Cardiac ventricle fibroblast (primary cell): ENCODE data around the gene PCDHA8. TPM values are rescaled to one million over a fixed set of nuclear protein-coding genes. Genes with fewer than 3 reads are reported as not detected.

Source experiments
- total RNA-seq: library from RNA; depleted of rRNA; stranded (reverse); fragments of >200 nt; gene quantifications from 2 replicates; pipeline ENCODE4 v1.2.3, GENCODE V29; 2015

PCDHA8 gene
- total RNA-seq, 1 donor from 2014 or later, result not detected

Other genes starting within 250 kb of the PCDHA8 start
- 0.15 and 1.3 TPM in 2 replicates for gene CD14, start 208.0 kb upstream of the PCDHA8 start, total RNA-seq
- gene TMCO6, start 201.7 kb upstream of the PCDHA8 start, total RNA-seq, result 26.7 and 72.8 TPM in 2 replicates
- gene NDUFA2, start 193.6 kb upstream of the PCDHA8 start, total RNA-seq, result 47.4 and 58.0 TPM in 2 replicates
- gene IK, start 193.4 kb upstream of the PCDHA8 start, total RNA-seq, result 62.4 and 66.5 TPM in 2 replicates
- 15.8 and 18.2 TPM in 2 replicates for gene WDR55, start 176.3 kb upstream of the PCDHA8 start, total RNA-seq
- gene DND1, start 167.6 kb upstream of the PCDHA8 start, total RNA-seq, result not detected in 2 replicates
- 43.6 and 55.7 TPM in 2 replicates for gene HARS1, start 149.8 kb upstream of the PCDHA8 start, total RNA-seq
- gene HARS2, start 149.7 kb upstream of the PCDHA8 start, total RNA-seq, result 20.3 and 21.3 TPM in 2 replicates
- 18.2 and 25.1 TPM in 2 replicates for gene ZMAT2, start 140.7 kb upstream of the PCDHA8 start, total RNA-seq
- 0.05 TPM in 1 of 2 replicates, not detected in the other for gene PCDHA1, start 55.0 kb upstream of the PCDHA8 start, total RNA-seq
- gene PCDHA2, start 46.3 kb upstream of the PCDHA8 start, total RNA-seq, result not detected in 2 replicates
- 0.10 and 0.25 TPM in 2 replicates for gene PCDHA3, start 40.1 kb upstream of the PCDHA8 start, total RNA-seq
- 0.24 and 0.31 TPM in 2 replicates for gene PCDHA4, start 34.1 kb upstream of the PCDHA8 start, total RNA-seq
- gene PCDHA5, start 19.6 kb upstream of the PCDHA8 start, total RNA-seq, result not detected in 2 replicates
- gene PCDHA6, start 13.2 kb upstream of the PCDHA8 start, total RNA-seq, result 0.37 and 0.64 TPM in 2 replicates
- 0.15 and 0.56 TPM in 2 replicates for gene PCDHA7, start 6.9 kb upstream of the PCDHA8 start, total RNA-seq
- 0.05 TPM in 1 of 2 replicates, not detected in the other for gene PCDHA9, start 7.2 kb downstream of the PCDHA8 start, total RNA-seq
- gene PCDHA10, start 14.7 kb downstream of the PCDHA8 start, total RNA-seq, result 0.06 and 0.59 TPM in 2 replicates
- gene PCDHA11, start 27.8 kb downstream of the PCDHA8 start, total RNA-seq, result not detected in 2 replicates
- 0.06 and 0.34 TPM in 2 replicates for gene PCDHA12, start 34.1 kb downstream of the PCDHA8 start, total RNA-seq
- 0.39 TPM in 1 of 2 replicates, not detected in the other for gene PCDHA13, start 40.9 kb downstream of the PCDHA8 start, total RNA-seq
- 0.25 TPM in 1 of 2 replicates, not detected in the other for gene PCDHAC1, start 85.1 kb downstream of the PCDHA8 start, total RNA-seq
- 0.12 and 0.15 TPM in 2 replicates for gene PCDHAC2, start 125.3 kb downstream of the PCDHA8 start, total RNA-seq
- gene PCDHB1, start 210.2 kb downstream of the PCDHA8 start, total RNA-seq, result not detected in 2 replicates